Uterus (tissue), 4 donors: ENCODE results near the gene DUOX1. TPM values are rescaled to one million over a fixed set of nuclear protein-coding genes. Genes with fewer than 3 reads are reported as not detected.

Experiments
- DNase-seq, 2 donors: peaks; one replicate each; pipeline ENCODE4 v3.0.0-alpha.2; 2019 to 2020
- H3K27ac ChIP-seq, 2 donors: fragments of 200-600 bp; sonication (generic); 1 replicate in 1 of 2; 2 replicates in 1 of 2; pipeline ENCODE4 v1.5.1; 2016 to 2018
- H3K27me3 ChIP-seq, 2 donors: fragments of 200-600 bp; sonication (generic); one replicate each; pipeline ENCODE4 v1.5.1; 2018 to 2019; ENCODE audit warnings: control low read depth in 1 of 2
- H3K36me3 ChIP-seq, 2 donors: fragments of 200-600 bp; sonication (generic); one replicate each; pipeline ENCODE4 v1.5.1; 2019; ENCODE audit warnings: control low read depth in 1 of 2
- H3K4me1 ChIP-seq, 2 donors: fragments of 200-600 bp; sonication (generic); one replicate each; pipeline ENCODE4 v1.5.1; 2018 to 2019; ENCODE audit warnings: control low read depth in 1 of 2
- H3K4me3 ChIP-seq, 2 donors: fragments of 200-600 bp; sonication (generic); 1 replicate in 1 of 2; 2 replicates in 1 of 2; pipeline ENCODE4 v1.5.1; 2018 to 2019; ENCODE audit warnings: mild to moderate bottlenecking in 1 of 2
- H3K9me3 ChIP-seq, 2 donors: fragments of 200-600 bp; sonication (generic); one replicate each; pipeline ENCODE4 v1.5.1; 2019; ENCODE audit warnings: control low read depth in 1 of 2
- CTCF ChIP-seq, 4 experiments: fragments of 200-600 bp in 2 of 4; fragments of 450-650 bp in 2 of 4; sonication (generic) in 2 of 4; IDR thresholded peaks; one replicate each; pipeline ENCODE4 v1.5.1; 2016 to 2019; ENCODE audit warnings: antibody characterized with exemption in 4 of 4, mild to moderate bottlenecking in 2 of 4, moderate library complexity in 1 of 4
- POLR2A ChIP-seq, 2 donors: fragments of 450-650 bp; IDR thresholded peaks; one replicate each; pipeline ENCODE4 v1.6.1; 2016; ENCODE audit warnings: antibody characterized with exemption in 2 of 2, mild to moderate bottlenecking in 1 of 2, moderate library complexity in 1 of 2
- intact Hi-C: fragments of 100-400 bp; cut with DNase I; formaldehyde crosslinking; loops from one replicate; pipeline ENCODE4 v1.15.1; 2023; ENCODE audit warnings: low total_unique reads
- total RNA-seq, 4 donors: library from RNA; depleted of rRNA in 3 of 4; stranded (reverse); fragments of >200 nt in 3 of 4; gene quantifications; one replicate each; pipeline versions ENCODE4 v1.1.0 to v1.2.4, GENCODE V29; 2014 to 2023
- donor health status: DM: yes; HTN: yes; CAD: no.

DUOX1 gene
- total RNA-seq, 4 donors from 2014 or later: 0.24 to 1.3 (median 0.26) TPM; not detected in 1

- DNase-seq: no peak
- H3K36me3 ChIP-seq: no peaks in the 10 kb centered on the region
- intact Hi-C loops: no loop called here
- H3K27me3 ChIP-seq: no peaks in the 10 kb centered on the region
- H3K4me1 ChIP-seq: no peaks in the 10 kb centered on the region
- no peaks in the 10 kb centered on the region for H3K9me3 ChIP-seq
- no peak overlapping the region for H3K27ac ChIP-seq
- TF ChIP-seq POLR2A (IDR thresholded peaks at IDR 0.05) (no peak), CTCF (IDR thresholded peaks at IDR 0.05) (peak in 3 of 4 experiments; percentile 12 to 40 (median 27))
- no peak overlapping the region for H3K4me3 ChIP-seq
These were observed 75.4 kb downstream of the DUOX1 start for GRCh38 chr15:45205192-45205591.

GRCh38 chr15:45212493-45212892, 82.7 kb downstream of the DUOX1 start:
- no peak for TF ChIP-seq POLR2A (IDR thresholded peaks at IDR 0.05)
- intact Hi-C loops: no loop called here
- Histone ChIP-seq H3K9me3 (no peaks in the 10 kb centered on the region), H3K27ac (no peak overlapping the region), H3K36me3 (no peaks in the 10 kb centered on the region), H3K27me3 (no peaks in the 10 kb centered on the region), H3K4me3 (no peak overlapping the region), H3K4me1 (no peaks in the 10 kb centered on the region)
- DNase-seq: no peak

Other genes starting within 250 kb of the DUOX1 start
- not detected for gene TERB2, start 173.3 kb upstream of the DUOX1 start, total RNA-seq
- gene SORD, start 106.8 kb upstream of the DUOX1 start, total RNA-seq: 10 to 100 TPM in 3 of 4 donors, 1 to 10 TPM in 1; 4.9 to 30.6 (median 19.3) TPM
- under 1 TPM in 3 of 4 donors, not detected in 1; under 0.01 to 0.70 (median under 0.01) TPM for gene DUOX2, start 15.8 kb upstream of the DUOX1 start, total RNA-seq
- not detected for gene DUOXA2, start 15.7 kb upstream of the DUOX1 start, total RNA-seq
- gene DUOXA1, start 115 bp upstream of the DUOX1 start, total RNA-seq: 1 to 10 TPM in 2 of 4 donors, not detected in 2; 1.4 to 2.5 TPM
- 10 to 100 TPM in 3 of 4 donors, 1 to 10 TPM in 1; 1.5 to 37.5 (median 24.1) TPM for gene SHF, start 58.0 kb downstream of the DUOX1 start, total RNA-seq
- not detected for gene SLC28A2, start 122.2 kb downstream of the DUOX1 start, total RNA-seq
- 10 to 100 TPM; 19.2 to 27.1 (median 23.6) TPM for gene GATM, start 248.6 kb downstream of the DUOX1 start, total RNA-seq